Spleen (tissue), 11 donors: ENCODE data around the gene SPTBN5. TPM values are rescaled to one million over a fixed set of nuclear protein-coding genes. Genes with fewer than 3 reads are reported as not detected.

Experiments
- DNase-seq: peaks from one replicate; pipeline ENCODE4 v3.0.0-alpha.2; 2020
- H3K27ac ChIP-seq, 8 donors: fragments of 200-600 bp; sonication (generic) in 7 of 8; 1 replicate in 4 of 8; 2 replicates in 4 of 8; pipeline versions ENCODE4 v1.5.0 to v1.8.0; 2016 to 2021; ENCODE audit warnings: inconsistent platforms in 4 of 8, mild to moderate bottlenecking in 4 of 8, moderate library complexity in 1 of 8
- H3K27me3 ChIP-seq, 7 donors: fragments of 200-600 bp; sonication (generic) in 6 of 7; replicated peaks in 1 of 7; 1 replicate in 4 of 7; 2 replicates in 3 of 7; pipeline versions ENCODE4 v1.5.0 to v1.8.0; 2016 to 2021; ENCODE audit warnings: inconsistent platforms in 3 of 7, mild to moderate bottlenecking in 1 of 7
- H3K36me3 ChIP-seq, 6 donors: fragments of 200-600 bp; sonication (generic) in 5 of 6; 1 replicate in 4 of 6; 2 replicates in 2 of 6; pipeline versions ENCODE4 v1.5.0 to v1.8.0; 2016 to 2021; ENCODE audit warnings: inconsistent platforms in 2 of 6
- H3K4me1 ChIP-seq, 6 donors: fragments of 200-600 bp; sonication (generic) in 5 of 6; 1 replicate in 3 of 6; 2 replicates in 3 of 6; pipeline versions ENCODE4 v1.5.0 to v1.8.0; 2016 to 2021; ENCODE audit warnings: inconsistent platforms in 3 of 6
- H3K4me3 ChIP-seq, 8 donors: fragments of 200-600 bp; sonication (generic) in 7 of 8; 1 replicate in 4 of 8; 2 replicates in 4 of 8; pipeline versions ENCODE4 v1.5.0 to v1.8.0; 2016 to 2021; ENCODE audit warnings: inconsistent platforms in 4 of 8, mild to moderate bottlenecking in 4 of 8, moderate library complexity in 2 of 8
- H3K9me3 ChIP-seq, 8 donors: fragments of 200-600 bp; sonication (generic) in 7 of 8; 1 replicate in 4 of 8; 2 replicates in 4 of 8; pipeline versions ENCODE4 v1.5.0 to v1.8.0; 2016 to 2021; ENCODE audit warnings: inconsistent platforms in 4 of 8
- POLR2A ChIP-seq, 3 donors: fragments of 450-650 bp; IDR thresholded peaks; one replicate each; pipeline ENCODE4 v1.5.1; 2017; ENCODE audit warnings: antibody characterized with exemption in 3 of 3, mild to moderate bottlenecking in 1 of 3
- POLR2AphosphoS5 ChIP-seq, 3 donors: sonication (generic); formaldehyde crosslinking; IDR thresholded peaks; one replicate each; pipeline ENCODE4 v1.5.1; 2017; ENCODE audit warnings: antibody characterized with exemption in 3 of 3
- WGBS, 5 donors: extraction: QIAGEN DNeasy Blood & Tissue Kit in 3 of 5; methylation state at CpG; one replicate each; pipeline versions ENCODE4 v1.1.5 to v1.1.7; 2013 to 2018; 5-methylcytosine and 5-hydroxymethylcytosine counted together
- intact Hi-C: fragments of 100-400 bp; cut with DNase I; formaldehyde crosslinking; loops from one replicate; pipeline ENCODE4 v1.15.0; 2023; ENCODE audit warnings: low total_unique reads
- polyA plus RNA-seq, 3 donors: library from polyadenylated mRNA; stranded (reverse); fragments of 200-250 nt; gene quantifications; one replicate each; pipeline ENCODE4 v1.2.1, GENCODE V29; 2013
- total RNA-seq, 7 donors: library from RNA; depleted of rRNA in 3 of 7; stranded (reverse); fragments of >200 nt in 3 of 7; fragmentation: NEBNext Ultra II Directional in 4 of 7; extraction: Animal tissue kit (Norgen Biotek cat#: 25700) in 4 of 7; gene quantifications; one replicate each; pipeline versions ENCODE4 v1.1.0 to v1.2.1, GENCODE V29; 2016 to 2021
- TF ChIP-seq, protein P1 (sequence below), 11 experiments: fragments of 200-600 bp in 7 of 11; fragments of 450-650 bp in 4 of 11; sonication (generic) in 4 of 11; IDR thresholded peaks in 8 of 11; conservative IDR thresholded peaks in 3 of 11; 1 replicate in 7 of 11; 2 replicates in 4 of 11; pipeline versions ENCODE4 v1.4.0 to v1.8.0; 2016 to 2021; ENCODE audit warnings: antibody characterized with exemption in 11 of 11, inconsistent platforms in 4 of 11, mild to moderate bottlenecking in 1 of 11
- donor health status: healthy with polysubstance abuse.
- donor health status: DM: no; HTN: no; CAD: no; lungs with moderate emphysema.
- donor health status: DM: no; HTN: no; CAD: no.
- donor health status: Bipolar disorder and iron deficiency.
- donor health status: healthy.
- donor health status: DM: no; HTN: no; CAD: no.
- donor health status: DM: yes; HTN: yes; CAD: no.

SPTBN5 gene
- total and polyA plus RNA-seq, 10 donors = 0.19 to 2.0 (median 0.73) TPM

DNA sequence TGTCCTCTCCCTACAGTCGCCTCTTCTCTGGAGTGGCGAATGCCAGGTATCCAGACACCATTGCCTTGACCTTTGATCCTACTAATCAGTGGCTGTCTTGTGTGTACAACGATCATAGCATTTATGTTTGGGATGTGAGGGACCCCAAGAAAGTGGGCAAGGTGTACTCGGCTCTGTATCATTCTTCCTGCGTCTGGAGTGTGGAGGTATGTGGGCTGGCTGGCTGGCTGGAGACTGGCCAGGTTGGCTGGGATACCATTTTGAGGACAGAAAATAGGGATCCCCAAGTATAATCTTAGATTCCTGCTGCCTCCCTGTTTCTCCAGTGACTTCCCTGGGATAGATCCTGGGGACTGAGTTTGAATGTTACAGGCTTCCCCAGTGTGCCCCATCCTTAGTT is 79.3 kb downstream of the SPTBN5 start:
- no peak overlapping the region for H3K27ac ChIP-seq
- no peaks in the 10 kb centered on the region for H3K9me3 ChIP-seq
- intact Hi-C loops = loop anchor here (5.0 to 10.0 kb wide), 2 partner anchors 90 to 212 kb away; no protein-coding TSS in a partner anchor
- H3K4me1 ChIP-seq = peaks cover 0 to 21% (median 9%) of the 10 kb centered on the region in 6 donors
- no peak for DNase-seq
- H3K27me3 ChIP-seq = no peaks in the 10 kb centered on the region
- no peak overlapping the region for H3K4me3 ChIP-seq
- TF ChIP-seq POLR2AphosphoS5 (IDR thresholded peaks at IDR 0.05) (no peak), POLR2A (IDR thresholded peaks at IDR 0.05) (no peak)
- TF ChIP-seq, protein P1, sequence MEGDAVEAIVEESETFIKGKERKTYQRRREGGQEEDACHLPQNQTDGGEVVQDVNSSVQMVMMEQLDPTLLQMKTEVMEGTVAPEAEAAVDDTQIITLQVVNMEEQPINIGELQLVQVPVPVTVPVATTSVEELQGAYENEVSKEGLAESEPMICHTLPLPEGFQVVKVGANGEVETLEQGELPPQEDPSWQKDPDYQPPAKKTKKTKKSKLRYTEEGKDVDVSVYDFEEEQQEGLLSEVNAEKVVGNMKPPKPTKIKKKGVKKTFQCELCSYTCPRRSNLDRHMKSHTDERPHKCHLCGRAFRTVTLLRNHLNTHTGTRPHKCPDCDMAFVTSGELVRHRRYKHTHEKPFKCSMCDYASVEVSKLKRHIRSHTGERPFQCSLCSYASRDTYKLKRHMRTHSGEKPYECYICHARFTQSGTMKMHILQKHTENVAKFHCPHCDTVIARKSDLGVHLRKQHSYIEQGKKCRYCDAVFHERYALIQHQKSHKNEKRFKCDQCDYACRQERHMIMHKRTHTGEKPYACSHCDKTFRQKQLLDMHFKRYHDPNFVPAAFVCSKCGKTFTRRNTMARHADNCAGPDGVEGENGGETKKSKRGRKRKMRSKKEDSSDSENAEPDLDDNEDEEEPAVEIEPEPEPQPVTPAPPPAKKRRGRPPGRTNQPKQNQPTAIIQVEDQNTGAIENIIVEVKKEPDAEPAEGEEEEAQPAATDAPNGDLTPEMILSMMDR (IDR thresholded peaks at IDR 0.05 in 8 of 11, conservative IDR thresholded peaks at IDR 0.05 in 3 of 11) = no peak
- WGBS, 5 donors = 95 to 98% (median 95%) methylated on average over 5 of the region's 5 CpGs
- peaks cover 0 to 78% (median 57%) of the 10 kb centered on the region in 6 donors for H3K36me3 ChIP-seq

DNA sequence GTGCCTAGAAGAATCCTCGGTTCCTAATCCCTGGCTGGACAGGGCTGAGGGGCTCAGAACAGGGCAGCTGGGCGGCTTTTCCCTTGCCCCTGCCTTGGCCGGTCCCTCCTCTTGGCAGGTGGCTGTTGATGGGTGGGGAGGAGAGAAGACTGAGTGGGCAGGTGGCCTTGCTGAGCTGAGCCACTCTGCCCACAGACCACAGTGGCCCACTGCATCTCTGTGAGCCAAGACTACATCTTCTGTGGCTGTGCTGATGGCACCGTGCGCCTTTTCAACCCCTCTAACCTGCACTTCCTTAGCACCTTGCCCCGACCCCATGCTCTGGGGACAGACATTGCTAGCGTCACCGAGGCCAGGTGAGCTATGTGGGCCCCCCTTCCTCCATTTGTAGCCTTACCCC is 80.4 kb downstream of the SPTBN5 start:
- Histone ChIP-seq H3K27ac (no peak overlapping the region), H3K36me3 (peaks cover 0 to 69% (median 48%) of the 10 kb centered on the region in 6 donors), H3K9me3 (no peaks in the 10 kb centered on the region), H3K27me3 (no peaks in the 10 kb centered on the region), H3K4me1 (peaks cover 0 to 27% (median 9%) of the 10 kb centered on the region in 6 donors), H3K4me3 (no peak overlapping the region)
- intact Hi-C loops = loop anchor here (5.0 to 10.0 kb wide), 2 partner anchors 91 to 211 kb away; no protein-coding TSS in a partner anchor
- DNase-seq = peak; percentile 51
- 94 to 99% (median 96%) methylated on average over 8 of the region's 8 CpGs for WGBS, 5 donors
- TF ChIP-seq POLR2AphosphoS5 (IDR thresholded peaks at IDR 0.05) (no peak), POLR2A (IDR thresholded peaks at IDR 0.05) (no peak)
- TF ChIP-seq, protein P1 (IDR thresholded peaks at IDR 0.05 in 8 of 11, conservative IDR thresholded peaks at IDR 0.05 in 3 of 11) = no peak

DNA sequence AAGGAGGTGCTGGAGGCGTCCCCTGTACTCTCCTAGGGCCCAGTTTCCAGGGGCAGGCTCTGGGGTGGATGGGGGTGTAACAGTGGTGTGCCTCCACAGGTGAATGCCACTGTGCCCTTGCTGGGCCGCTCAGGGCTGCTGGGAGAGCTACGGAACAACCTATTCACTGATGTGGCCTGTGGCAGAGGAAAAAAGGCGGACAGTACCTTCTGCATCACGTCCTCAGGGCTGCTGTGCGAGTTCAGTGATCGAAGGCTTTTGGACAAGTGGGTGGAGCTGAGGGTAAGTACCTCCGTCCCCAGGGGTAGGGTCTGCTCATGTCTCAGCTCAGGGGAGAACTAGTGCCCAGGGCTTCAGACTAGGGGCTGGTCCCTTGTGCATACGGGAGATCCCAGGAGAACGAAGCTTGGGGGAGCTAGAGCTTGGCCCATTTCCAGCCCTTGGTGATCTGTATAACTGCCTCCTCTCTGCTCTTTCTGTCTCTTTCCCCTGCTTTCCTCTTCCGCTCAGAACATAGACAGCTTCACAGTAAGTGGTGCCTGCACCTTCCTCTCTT is 81.0 kb downstream of the SPTBN5 start:
- no peak for TF ChIP-seq POLR2A (IDR thresholded peaks at IDR 0.05)
- TF ChIP-seq POLR2AphosphoS5 (IDR thresholded peaks at IDR 0.05) = no peak
- TF ChIP-seq, protein P1 (IDR thresholded peaks at IDR 0.05 in 8 of 11, conservative IDR thresholded peaks at IDR 0.05 in 3 of 11) = no peak
- DNase-seq = peak; percentile 55
- H3K36me3 ChIP-seq = peaks cover 0 to 66% (median 43%) of the 10 kb centered on the region in 6 donors
- H3K27ac ChIP-seq = no peak overlapping the region
- intact Hi-C loops = loop anchor here (5.0 to 10.0 kb wide), 2 partner anchors 92 to 211 kb away; no protein-coding TSS in a partner anchor
- WGBS, 5 donors = 92 to 96% (median 94%) methylated on average over 7 to 11 of the region's 11 CpGs
- H3K4me1 ChIP-seq = peaks cover 0 to 27% (median 9%) of the 10 kb centered on the region in 6 donors
- H3K9me3 ChIP-seq = no peaks in the 10 kb centered on the region
- no peak overlapping the region for H3K4me3 ChIP-seq
- no peaks in the 10 kb centered on the region for H3K27me3 ChIP-seq

DNA sequence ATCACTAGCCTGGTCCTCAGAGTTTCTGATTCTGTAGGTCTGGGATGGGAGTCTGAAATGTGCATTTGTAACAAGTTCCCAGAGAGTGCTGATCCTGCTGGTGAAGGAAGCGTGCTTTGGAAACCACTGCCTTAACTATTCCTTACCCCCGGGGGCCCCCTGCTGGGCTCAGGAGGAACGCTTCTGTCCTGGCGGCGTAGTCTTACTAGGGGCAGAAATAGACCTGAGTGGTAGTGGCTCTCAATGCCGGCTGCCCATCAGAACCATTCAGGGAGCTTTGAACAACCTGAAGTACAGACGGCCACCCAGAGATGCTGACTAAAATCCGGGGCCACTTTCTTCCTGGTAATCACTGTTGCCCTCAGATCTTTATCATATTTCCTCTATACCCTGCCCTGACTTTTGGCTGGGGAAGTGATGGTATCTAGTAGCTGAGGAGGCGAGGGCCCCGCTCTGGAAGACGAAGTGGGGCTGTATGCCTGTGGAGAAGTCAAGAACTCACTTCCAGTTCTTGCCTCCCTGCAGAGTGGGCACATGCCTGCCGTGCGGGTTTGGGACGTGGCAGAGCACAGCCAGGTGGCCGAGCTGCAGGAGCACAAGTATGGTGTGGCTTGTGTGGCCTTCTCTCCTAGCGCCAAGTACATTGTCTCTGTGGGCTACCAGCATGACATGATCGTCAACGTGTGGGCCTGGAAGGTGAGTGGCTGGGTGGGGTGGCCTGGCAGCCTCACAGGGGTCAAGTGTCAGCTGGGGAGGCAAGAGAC is 82.2 kb downstream of the SPTBN5 start:
- Histone ChIP-seq H3K27ac (no peak overlapping the region), H3K36me3 (peaks cover 0 to 56% (median 30%) of the 10 kb centered on the region in 6 donors), H3K9me3 (no peaks in the 10 kb centered on the region), H3K4me1 (peaks cover 0 to 27% (median 9%) of the 10 kb centered on the region in 6 donors), H3K27me3 (no peaks in the 10 kb centered on the region), H3K4me3 (no peak overlapping the region)
- 43 to 47% (median 45%) methylated on average over 18 of the region's 18 CpGs for WGBS, 5 donors
- TF ChIP-seq POLR2A (IDR thresholded peaks at IDR 0.05) = no peak
- TF ChIP-seq, protein P1 (IDR thresholded peaks at IDR 0.05 in 8 of 11, conservative IDR thresholded peaks at IDR 0.05 in 3 of 11) = peak; percentile 78 to 95 (median 90)
- intact Hi-C loops = loop anchor here (2.0 to 10.0 kb wide), 3 partner anchors 39 to 209 kb away; no protein-coding TSS in a partner anchor
- peak; percentile 93 for DNase-seq
